D341Med (cell line): Measurements from ENCODE around the gene DISP2.

Experiments used
- DNase-seq: peaks from one replicate; pipeline ENCODE4 v3.0.0; 2012; ENCODE audit warnings: low spot score

Gene DISP2, protein sequence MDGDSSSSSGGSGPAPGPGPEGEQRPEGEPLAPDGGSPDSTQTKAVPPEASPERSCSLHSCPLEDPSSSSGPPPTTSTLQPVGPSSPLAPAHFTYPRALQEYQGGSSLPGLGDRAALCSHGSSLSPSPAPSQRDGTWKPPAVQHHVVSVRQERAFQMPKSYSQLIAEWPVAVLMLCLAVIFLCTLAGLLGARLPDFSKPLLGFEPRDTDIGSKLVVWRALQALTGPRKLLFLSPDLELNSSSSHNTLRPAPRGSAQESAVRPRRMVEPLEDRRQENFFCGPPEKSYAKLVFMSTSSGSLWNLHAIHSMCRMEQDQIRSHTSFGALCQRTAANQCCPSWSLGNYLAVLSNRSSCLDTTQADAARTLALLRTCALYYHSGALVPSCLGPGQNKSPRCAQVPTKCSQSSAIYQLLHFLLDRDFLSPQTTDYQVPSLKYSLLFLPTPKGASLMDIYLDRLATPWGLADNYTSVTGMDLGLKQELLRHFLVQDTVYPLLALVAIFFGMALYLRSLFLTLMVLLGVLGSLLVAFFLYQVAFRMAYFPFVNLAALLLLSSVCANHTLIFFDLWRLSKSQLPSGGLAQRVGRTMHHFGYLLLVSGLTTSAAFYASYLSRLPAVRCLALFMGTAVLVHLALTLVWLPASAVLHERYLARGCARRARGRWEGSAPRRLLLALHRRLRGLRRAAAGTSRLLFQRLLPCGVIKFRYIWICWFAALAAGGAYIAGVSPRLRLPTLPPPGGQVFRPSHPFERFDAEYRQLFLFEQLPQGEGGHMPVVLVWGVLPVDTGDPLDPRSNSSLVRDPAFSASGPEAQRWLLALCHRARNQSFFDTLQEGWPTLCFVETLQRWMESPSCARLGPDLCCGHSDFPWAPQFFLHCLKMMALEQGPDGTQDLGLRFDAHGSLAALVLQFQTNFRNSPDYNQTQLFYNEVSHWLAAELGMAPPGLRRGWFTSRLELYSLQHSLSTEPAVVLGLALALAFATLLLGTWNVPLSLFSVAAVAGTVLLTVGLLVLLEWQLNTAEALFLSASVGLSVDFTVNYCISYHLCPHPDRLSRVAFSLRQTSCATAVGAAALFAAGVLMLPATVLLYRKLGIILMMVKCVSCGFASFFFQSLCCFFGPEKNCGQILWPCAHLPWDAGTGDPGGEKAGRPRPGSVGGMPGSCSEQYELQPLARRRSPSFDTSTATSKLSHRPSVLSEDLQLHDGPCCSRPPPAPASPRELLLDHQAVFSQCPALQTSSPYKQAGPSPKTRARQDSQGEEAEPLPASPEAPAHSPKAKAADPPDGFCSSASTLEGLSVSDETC (N-terminal part only)

GRCh38 chr15:40357723-40358470 lies at the start of gene DISP2:
TSS of gene DISP2 (plus strand) at chr15:40358219. CDS start at chr15:40358322, 103 bp downstream.
- peak; percentile 99 for DNase-seq

- no peak for DNase-seq
These were observed 48.6 kb upstream of the DISP2 start for GRCh38 chr15:40309344-40309862.

GRCh38 chr15:40310001-40310959 lies 47.7 kb upstream of the DISP2 start:
- DNase-seq: peak; percentile 85

DNA sequence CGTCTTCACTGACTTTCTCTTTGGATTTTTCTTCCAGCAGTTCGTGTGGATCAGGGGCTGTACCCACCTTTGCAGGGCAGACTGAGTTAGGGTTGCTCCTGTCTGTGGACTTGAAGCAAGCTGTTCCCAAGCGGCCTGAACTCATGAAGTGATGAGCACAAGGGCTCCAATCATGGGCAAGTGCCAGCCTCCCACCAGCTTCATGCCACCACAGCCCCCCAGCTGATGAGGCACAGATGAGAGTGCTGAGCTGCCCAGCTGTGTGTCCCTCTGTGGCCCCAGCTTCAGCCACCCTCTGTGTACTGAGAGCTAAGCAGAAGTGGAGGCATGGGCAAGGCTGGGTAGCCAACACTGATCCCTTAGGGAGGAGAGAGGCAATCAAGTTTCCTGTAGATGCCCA lies 47.0 kb upstream of the DISP2 start:
- no peak for DNase-seq

GRCh38 chr15:40312370-40313158 lies 45.5 kb upstream of the DISP2 start:
- DNase-seq: no peak

DNA sequence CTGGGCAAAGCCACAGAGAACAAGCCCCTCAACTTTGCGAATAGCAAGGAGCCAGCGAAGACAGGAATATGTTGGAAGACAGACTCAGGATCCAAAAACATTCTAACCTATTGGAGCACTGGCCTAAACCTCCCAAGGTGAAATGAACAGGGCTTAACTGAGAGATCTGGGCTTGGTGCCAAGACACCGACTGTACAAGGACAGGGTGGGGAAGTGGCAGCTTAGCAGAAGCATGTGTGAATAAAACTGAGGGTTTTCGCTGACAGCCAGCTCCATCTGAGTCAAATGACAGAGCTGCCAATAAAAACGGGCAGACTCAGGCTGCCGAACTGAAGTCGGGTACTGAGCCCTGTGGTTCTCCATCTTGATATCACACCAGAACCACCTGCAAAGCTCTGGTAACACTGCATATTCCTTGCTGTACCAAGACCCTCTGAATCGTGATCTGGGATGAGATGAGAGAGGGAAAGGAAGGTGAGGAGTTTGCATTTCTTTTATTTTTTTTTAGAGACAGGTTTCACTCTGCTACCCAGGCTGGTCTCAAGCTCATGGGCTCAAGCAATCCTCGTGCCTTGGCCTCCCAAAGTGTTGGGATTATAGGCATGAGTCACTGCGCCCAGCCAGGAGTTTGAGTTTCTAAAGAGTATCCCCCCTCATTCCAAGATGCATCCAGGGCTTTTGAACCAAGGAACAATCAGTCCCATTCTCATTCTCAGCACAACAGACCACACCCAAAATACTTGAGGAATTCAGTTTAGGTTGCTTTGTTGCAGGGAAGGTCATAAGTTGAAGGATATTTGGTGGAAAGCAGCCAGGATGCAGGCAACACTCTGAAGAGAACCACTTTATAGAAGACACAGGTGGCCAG lies 44.3 kb upstream of the DISP2 start:
- peak; percentile 78 for DNase-seq

GRCh38 chr15:40314723-40315276 lies 43.2 kb upstream of the DISP2 start:
- DNase-seq: no peak

DNA sequence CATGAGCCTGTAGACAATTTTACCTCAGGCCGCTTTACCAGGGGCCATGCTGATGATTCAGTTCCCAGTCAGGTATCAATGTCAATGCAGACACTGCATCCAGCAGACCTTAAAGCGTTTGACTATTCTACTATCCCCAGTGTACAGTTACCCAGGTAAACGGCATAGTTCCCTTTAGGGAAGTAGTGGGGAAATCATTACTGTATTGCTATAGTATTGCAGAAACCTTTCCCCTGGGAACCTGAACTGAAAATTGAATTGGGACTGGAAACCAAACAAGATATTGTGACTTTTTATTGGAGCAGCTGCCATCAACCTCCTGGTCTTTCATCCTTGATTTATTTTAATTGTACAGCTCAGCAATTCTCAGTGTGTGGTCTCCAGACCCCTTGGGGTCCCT lies 41.1 kb upstream of the DISP2 start:
- DNase-seq: no peak

- DNase-seq: no peak
These were observed 40.4 kb upstream of the DISP2 start for GRCh38 chr15:40317580-40317979.

GRCh38 chr15:40320409-40320808 lies 37.6 kb upstream of the DISP2 start:
- no peak for DNase-seq

GRCh38 chr15:40320931-40321371 lies 37.1 kb upstream of the DISP2 start:
- peak; percentile 73 for DNase-seq

DNA sequence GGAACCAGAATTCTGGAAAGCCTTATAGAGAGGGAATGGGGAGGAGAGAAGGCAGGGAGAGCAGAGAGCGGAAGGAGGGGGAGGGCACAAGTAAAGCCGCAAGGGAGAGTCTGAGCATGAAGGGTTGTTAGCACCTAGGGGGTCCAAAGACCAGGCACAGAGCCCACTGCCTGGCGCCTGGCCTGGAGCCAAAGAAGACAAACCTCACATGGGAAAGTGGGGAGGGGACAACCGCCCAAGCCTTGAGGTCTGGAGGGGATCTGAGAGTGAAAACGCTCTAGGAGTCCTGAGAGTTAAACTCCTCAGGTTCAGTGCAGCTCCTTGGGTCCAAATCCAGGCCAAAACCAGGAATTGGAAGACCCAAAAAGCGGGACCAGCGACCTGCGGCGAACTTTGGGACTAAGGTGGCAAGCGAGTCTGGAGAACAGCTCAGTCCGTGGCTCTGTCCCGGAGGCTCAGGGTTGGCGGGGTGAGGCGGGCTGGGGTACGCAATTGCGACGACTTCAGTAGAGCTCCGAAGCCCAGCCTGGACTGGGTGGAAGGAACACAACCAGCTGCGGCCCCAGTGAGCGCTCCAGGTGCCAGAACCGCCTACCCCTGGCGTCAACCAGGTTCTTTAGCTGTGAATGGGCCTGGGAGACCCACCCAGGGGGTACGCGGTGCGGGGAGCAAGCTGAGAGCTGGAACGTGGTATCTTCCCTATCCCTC lies 35.3 kb upstream of the DISP2 start:
- no peak for DNase-seq

DNA sequence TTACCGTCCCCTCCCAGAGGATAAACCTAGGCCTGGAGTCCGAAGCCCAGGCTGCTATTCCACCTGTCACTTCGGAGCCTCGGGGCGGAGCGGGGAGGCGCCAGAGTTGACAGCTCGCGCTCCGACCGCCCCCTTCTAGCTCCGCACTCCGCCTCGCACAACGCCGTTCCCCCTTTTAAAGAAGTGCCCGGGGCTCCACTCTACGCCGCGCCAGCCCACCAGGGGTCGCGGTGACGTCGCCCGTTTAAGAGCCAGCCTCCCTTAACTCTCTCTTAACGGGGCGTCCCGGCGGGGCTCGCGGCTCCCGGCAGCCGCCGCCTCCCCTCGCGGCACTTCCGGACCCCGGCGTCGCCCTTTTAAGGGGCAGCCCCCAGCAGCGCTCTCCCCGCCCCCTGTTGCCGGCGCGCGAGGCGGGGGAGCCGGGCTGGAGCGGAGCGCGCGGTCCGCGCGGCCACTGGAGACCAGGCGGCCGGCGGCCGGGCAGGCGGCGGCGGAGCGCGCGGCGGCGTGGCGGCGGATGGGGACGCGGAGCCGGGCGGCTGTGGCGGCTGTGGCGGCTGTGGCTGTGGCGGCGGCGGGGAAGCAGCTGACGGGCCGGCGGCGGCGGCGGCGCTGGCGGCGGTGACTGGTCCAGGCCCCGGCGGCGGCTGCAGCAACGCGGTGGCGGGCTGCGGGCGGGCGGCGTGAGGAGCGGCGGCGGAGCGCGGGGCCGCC lies 34.6 kb upstream of the DISP2 start, which contains the start of gene INAFM2:
INAFM2 (plus strand) TSS at position 454 of the 714 bp plus-strand sequence. CDS start 364 bp downstream, outside the sequence.
- DNase-seq: peak; percentile 98

- peak; percentile 55 for DNase-seq
These were observed 33.8 kb upstream of the DISP2 start for GRCh38 chr15:40323953-40324937.

GRCh38 chr15:40325188-40325587 lies 32.8 kb upstream of the DISP2 start:
- no peak for DNase-seq
